Measurements from ENCODE around the gene AGAP1. TPM values are rescaled to one million over a fixed set of nuclear protein-coding genes. Genes with fewer than 3 reads are reported as not detected.

AGAP1 gene
- total and polyA plus RNA-seq, 2 donors, result 1.7 to 3.0 TPM

DNA sequence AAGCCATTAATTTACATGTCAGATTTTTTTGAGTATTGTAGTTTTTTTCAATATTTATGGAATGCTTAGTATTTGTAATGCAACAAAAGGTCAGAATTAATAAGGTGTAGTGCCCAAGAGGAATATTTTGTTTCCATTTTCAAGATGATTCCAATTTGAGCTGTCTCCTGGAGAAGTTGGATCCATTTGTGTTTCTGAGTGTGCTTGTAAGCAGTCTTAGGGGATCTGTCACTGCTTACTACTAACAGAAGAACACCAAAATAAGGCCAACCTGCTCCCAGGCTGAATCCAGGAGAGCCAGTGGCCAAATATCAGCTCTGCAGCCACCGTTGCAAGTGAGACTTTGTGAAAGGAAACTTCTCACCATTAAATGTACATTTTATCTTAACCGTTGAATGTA is 129.9 kb downstream of the AGAP1 start:
- Histone ChIP-seq H3K4me3 (ENCODE audit: low read length in 2 of 2) (no peak overlapping the region), H3K36me3 (ENCODE audit: control insufficient read depth in 2 of 2, insufficient read depth in 2 of 2, low read length in 1 of 2) (no peaks in the 10 kb centered on the region), H3K27ac (ENCODE audit: low read depth in 1 of 2, low read length in 1 of 2) (no peak overlapping the region), H3K9me3 (ENCODE audit: control insufficient read depth in 2 of 2, insufficient read depth in 1 of 2, low read length in 1 of 2) (no peaks in the 10 kb centered on the region), H3K27me3 (ENCODE audit: control insufficient read depth in 2 of 2, insufficient read depth in 1 of 2, low read length in 1 of 2) (no peaks in the 10 kb centered on the region), H3K4me1 (ENCODE audit: control insufficient read depth in 2 of 2, insufficient read depth in 2 of 2, low read length in 2 of 2) (no peaks in the 10 kb centered on the region)
- 87% methylated on average over 2 of the region's 2 CpGs for WGBS
- DNase-seq (ENCODE audit: low read depth in 6 of 9, low spot score in 9 of 9), result no peak

DNA sequence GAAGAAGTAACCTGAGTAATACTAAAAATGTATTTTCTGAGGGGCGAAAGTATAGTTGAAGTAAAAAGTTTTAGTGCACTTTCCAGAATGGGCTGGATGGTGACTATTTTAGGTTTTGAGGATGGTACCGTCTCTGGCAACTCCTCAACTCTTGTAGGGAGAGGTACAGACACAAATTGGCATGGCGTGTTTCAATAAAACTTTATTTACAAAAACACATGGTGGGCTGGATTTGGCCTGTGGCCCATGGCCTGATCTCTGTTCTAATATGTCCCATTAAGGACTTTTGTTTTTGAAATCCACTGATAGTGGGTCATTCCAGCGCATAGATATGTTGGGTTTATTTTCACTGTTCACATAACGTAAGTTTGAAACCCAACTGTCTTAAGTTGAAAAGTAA is 132.8 kb downstream of the AGAP1 start:
- 98% methylated on average over 5 of the region's 5 CpGs for WGBS

DNA sequence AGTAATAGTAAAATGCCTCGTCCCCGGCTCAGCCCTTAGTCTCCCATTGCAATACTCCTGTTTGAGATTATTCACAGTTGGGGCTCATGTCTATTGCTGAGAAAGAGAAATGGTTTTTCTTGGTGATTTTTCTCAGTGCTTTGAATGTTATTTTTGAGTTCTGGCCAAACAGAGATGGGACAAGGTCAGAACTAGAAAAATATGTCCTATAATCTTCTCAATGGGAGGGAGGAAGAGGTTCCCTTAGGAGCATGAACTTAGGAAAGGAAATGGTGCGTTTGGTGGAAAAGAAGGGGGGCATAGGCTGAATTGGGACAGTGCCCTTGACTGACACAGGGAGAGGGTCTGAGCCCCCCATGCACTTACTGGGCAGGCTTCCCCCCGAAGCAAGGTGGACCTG is 133.8 kb downstream of the AGAP1 start:
- no peaks in the 10 kb centered on the region for H3K4me1 ChIP-seq (ENCODE audit: control insufficient read depth in 2 of 2, insufficient read depth in 2 of 2, low read length in 2 of 2)
- no peak for DNase-seq (ENCODE audit: low read depth in 6 of 9, low spot score in 9 of 9)
- no peak overlapping the region for H3K4me3 ChIP-seq (ENCODE audit: low read length in 2 of 2)
- no peaks in the 10 kb centered on the region for H3K9me3 ChIP-seq (ENCODE audit: control insufficient read depth in 2 of 2, insufficient read depth in 1 of 2, low read length in 1 of 2)
- no peaks in the 10 kb centered on the region for H3K36me3 ChIP-seq (ENCODE audit: control insufficient read depth in 2 of 2, insufficient read depth in 2 of 2, low read length in 1 of 2)
- H3K27me3 ChIP-seq (ENCODE audit: control insufficient read depth in 2 of 2, insufficient read depth in 1 of 2, low read length in 1 of 2), result no peaks in the 10 kb centered on the region
- 85% methylated on average over 4 of the region's 4 CpGs for WGBS
- no peak overlapping the region for H3K27ac ChIP-seq (ENCODE audit: low read depth in 1 of 2, low read length in 1 of 2)

More for the DNA sequence above, 132.8 kb downstream of the AGAP1 start:
- no peak for DNase-seq (ENCODE audit: low read depth in 6 of 9, low spot score in 9 of 9)
- H3K27me3 ChIP-seq (ENCODE audit: control insufficient read depth in 2 of 2, insufficient read depth in 1 of 2, low read length in 1 of 2), result no peaks in the 10 kb centered on the region
- no peak overlapping the region for H3K4me3 ChIP-seq (ENCODE audit: low read length in 2 of 2)
- no peaks in the 10 kb centered on the region for H3K9me3 ChIP-seq (ENCODE audit: control insufficient read depth in 2 of 2, insufficient read depth in 1 of 2, low read length in 1 of 2)
- H3K36me3 ChIP-seq (ENCODE audit: control insufficient read depth in 2 of 2, insufficient read depth in 2 of 2, low read length in 1 of 2), result no peaks in the 10 kb centered on the region
- H3K27ac ChIP-seq (ENCODE audit: low read depth in 1 of 2, low read length in 1 of 2), result no peak overlapping the region
- H3K4me1 ChIP-seq (ENCODE audit: control insufficient read depth in 2 of 2, insufficient read depth in 2 of 2, low read length in 2 of 2), result no peaks in the 10 kb centered on the region

DNA sequence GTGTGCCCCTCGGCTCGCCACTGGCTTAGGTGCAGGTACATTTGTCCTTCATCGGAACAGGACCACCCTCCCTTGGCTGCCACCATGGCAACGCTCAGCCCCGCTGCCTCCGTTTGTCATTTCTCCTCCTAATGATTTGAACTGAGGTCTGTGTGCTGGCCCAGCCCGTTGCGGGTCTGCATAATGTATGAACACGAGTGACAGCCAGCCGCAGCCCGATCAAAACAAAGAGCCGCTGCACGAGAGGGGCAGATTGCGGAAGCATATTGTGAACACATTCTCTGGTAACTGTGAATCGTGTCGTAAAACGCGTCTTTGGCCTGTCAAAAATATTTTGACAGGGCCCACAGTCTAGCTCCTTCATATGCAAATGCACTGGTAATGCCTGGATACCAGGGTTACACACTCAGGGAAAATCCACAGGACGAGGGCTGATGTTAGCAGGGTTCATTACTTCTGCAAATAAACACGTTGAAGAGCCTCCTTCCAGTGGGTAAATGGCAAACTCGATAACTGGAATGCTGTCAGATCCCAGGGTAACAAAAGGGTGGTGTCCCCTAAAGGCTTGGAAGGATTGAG is 137.0 kb downstream of the AGAP1 start:
- Histone ChIP-seq H3K4me1 (ENCODE audit: control insufficient read depth in 2 of 2, insufficient read depth in 2 of 2, low read length in 2 of 2) (no peaks in the 10 kb centered on the region), H3K36me3 (ENCODE audit: control insufficient read depth in 2 of 2, insufficient read depth in 2 of 2, low read length in 1 of 2) (no peaks in the 10 kb centered on the region), H3K27ac (ENCODE audit: low read depth in 1 of 2, low read length in 1 of 2) (no peak overlapping the region), H3K4me3 (ENCODE audit: low read length in 2 of 2) (no peak overlapping the region), H3K27me3 (ENCODE audit: control insufficient read depth in 2 of 2, insufficient read depth in 1 of 2, low read length in 1 of 2) (no peaks in the 10 kb centered on the region), H3K9me3 (ENCODE audit: control insufficient read depth in 2 of 2, insufficient read depth in 1 of 2, low read length in 1 of 2) (no peaks in the 10 kb centered on the region)
- WGBS, result 92% methylated on average over 21 of the region's 21 CpGs
- DNase-seq (ENCODE audit: low read depth in 6 of 9, low spot score in 9 of 9), result no peak

DNA sequence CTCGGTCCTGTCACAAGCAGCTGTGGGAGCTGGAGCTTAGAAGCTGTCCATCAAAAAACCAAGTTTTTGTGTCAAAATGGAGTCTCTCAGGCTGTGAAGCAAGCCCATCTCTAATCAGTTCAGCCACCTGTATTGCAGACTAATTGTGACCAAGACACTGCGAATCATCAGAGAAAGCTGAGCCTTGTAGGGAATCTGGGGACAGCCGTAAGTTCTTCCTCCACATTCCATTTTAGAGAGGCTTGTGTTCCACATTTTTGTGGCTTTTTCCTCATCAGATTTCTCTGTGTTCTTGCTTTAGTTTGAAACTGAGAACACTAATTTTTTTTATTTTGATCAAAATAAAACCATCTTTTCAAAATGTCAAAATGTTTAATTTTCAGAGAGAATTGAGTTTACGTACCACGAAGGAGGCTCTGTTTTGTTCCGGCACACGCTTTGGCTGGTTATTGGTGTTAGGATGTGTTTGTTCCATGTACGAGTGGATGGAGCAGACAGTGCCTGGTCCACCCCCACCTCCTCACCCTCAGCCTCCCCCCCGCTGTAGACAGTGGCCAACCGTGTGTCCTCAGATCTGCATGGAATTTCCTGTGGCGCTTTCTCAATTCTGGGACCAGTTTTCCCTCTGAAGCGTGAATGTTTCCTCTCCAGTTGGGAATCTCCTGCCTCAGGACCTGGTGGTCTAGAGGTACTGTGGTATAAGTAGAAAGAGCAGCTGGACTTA is 140.8 kb downstream of the AGAP1 start:
- Histone ChIP-seq H3K27me3 (ENCODE audit: control insufficient read depth in 2 of 2, insufficient read depth in 1 of 2, low read length in 1 of 2) (no peaks in the 10 kb centered on the region), H3K9me3 (ENCODE audit: control insufficient read depth in 2 of 2, insufficient read depth in 1 of 2, low read length in 1 of 2) (no peaks in the 10 kb centered on the region), H3K36me3 (ENCODE audit: control insufficient read depth in 2 of 2, insufficient read depth in 2 of 2, low read length in 1 of 2) (no peaks in the 10 kb centered on the region), H3K4me3 (ENCODE audit: low read length in 2 of 2) (no peak overlapping the region), H3K27ac (ENCODE audit: low read depth in 1 of 2, low read length in 1 of 2) (no peak overlapping the region), H3K4me1 (ENCODE audit: control insufficient read depth in 2 of 2, insufficient read depth in 2 of 2, low read length in 2 of 2) (no peaks in the 10 kb centered on the region)
- DNase-seq (ENCODE audit: low read depth in 6 of 9, low spot score in 9 of 9), result no peak
- 83% methylated on average over 12 of the region's 12 CpGs for WGBS

DNA sequence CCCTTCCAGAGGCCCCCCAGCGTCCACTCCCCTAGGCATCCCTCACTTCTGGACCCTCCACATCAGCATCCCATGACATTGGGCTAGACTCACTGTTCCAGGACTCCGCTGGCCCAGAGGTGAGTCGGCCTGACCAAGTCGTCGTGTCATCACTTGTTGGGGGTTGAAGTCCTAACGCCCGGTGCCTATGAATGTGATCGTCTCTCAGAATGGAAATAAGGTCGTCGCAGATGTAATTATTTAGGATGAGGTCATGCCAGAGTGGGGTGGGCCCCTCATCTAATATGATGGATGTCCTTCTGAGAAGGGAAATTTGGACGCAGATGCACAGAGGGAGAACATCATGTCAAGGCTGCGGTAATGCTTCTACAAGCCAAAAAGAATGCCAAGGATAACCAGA is 142.7 kb downstream of the AGAP1 start:
- no peaks in the 10 kb centered on the region for H3K36me3 ChIP-seq (ENCODE audit: control insufficient read depth in 2 of 2, insufficient read depth in 2 of 2, low read length in 1 of 2)
- DNase-seq (ENCODE audit: low read depth in 6 of 9, low spot score in 9 of 9), result no peak
- H3K9me3 ChIP-seq (ENCODE audit: control insufficient read depth in 2 of 2, insufficient read depth in 1 of 2, low read length in 1 of 2), result no peaks in the 10 kb centered on the region
- no peak overlapping the region for H3K27ac ChIP-seq (ENCODE audit: low read depth in 1 of 2, low read length in 1 of 2)
- no peaks in the 10 kb centered on the region for H3K27me3 ChIP-seq (ENCODE audit: control insufficient read depth in 2 of 2, insufficient read depth in 1 of 2, low read length in 1 of 2)
- WGBS, result 95% methylated on average over 12 of the region's 12 CpGs
- no peak overlapping the region for H3K4me3 ChIP-seq (ENCODE audit: low read length in 2 of 2)
- no peaks in the 10 kb centered on the region for H3K4me1 ChIP-seq (ENCODE audit: control insufficient read depth in 2 of 2, insufficient read depth in 2 of 2, low read length in 2 of 2)

DNA sequence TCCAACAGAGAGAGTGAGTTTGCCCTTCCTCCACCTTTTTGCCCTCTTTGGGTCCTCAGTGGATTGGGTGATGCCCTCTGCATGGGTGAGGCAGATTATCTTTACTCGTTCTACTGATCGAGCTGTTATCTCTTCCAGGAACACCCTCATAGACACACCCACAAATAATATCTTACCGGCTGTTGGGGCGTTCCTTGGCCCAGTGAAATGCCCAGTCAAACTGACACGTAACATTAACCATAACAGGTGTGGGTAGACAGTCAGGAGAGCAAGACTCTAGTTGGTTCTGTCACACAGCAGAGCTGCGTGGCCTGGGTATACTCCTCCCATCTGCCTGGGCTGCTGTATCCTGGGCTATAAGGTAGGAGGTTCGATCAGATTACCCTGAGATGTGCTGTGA is 144.1 kb downstream of the AGAP1 start:
- Histone ChIP-seq H3K4me1 (ENCODE audit: control insufficient read depth in 2 of 2, insufficient read depth in 2 of 2, low read length in 2 of 2) (no peaks in the 10 kb centered on the region), H3K36me3 (ENCODE audit: control insufficient read depth in 2 of 2, insufficient read depth in 2 of 2, low read length in 1 of 2) (no peaks in the 10 kb centered on the region), H3K27ac (ENCODE audit: low read depth in 1 of 2, low read length in 1 of 2) (no peak overlapping the region), H3K27me3 (ENCODE audit: control insufficient read depth in 2 of 2, insufficient read depth in 1 of 2, low read length in 1 of 2) (no peaks in the 10 kb centered on the region), H3K9me3 (ENCODE audit: control insufficient read depth in 2 of 2, insufficient read depth in 1 of 2, low read length in 1 of 2) (no peaks in the 10 kb centered on the region), H3K4me3 (ENCODE audit: low read length in 2 of 2) (no peak overlapping the region)
- DNase-seq (ENCODE audit: low read depth in 6 of 9, low spot score in 9 of 9), result no peak
- 92% methylated on average over 7 of the region's 7 CpGs for WGBS

DNA sequence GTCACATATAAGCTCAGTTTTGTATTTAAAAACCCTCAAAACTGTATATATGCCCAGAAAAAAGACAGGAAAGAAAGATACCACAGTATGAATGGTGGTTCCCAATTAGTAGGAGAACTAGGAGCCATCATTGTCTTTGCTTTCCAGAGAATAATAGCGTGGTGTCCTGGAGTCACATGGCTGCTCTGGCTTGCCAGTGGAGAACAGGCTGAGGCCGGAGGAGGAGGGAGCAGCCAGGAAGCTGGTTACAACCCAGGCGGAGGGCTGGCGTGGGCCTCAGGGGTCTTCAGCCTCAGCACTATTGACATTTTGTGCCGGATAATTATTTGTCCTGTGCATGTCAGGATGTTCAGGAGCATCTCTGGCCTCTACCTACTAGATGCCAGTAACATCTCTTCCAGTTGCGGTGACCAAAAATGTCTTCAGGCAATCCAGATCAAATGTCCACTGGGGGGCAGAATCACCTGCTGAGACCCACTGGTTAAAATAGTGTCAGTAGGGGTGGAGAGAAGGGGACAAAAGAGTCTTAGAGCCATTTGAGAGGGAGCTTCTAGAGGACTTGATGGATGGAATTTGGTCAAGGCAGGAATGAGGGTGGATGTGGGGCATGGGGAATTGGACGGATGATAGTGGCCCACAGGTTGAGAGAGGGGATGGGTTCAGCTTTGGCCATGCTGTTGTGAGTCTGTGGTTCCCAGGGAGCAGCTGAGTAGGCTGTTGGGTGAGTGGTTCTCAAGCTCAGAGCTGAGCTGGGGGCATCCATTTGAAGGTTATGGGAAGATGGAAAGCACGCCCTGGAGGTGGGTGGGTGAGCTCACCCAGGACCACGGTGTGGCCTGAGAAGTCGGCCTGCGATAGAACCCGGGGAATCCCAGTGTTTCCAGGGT is 144.9 kb downstream of the AGAP1 start:
- WGBS, result 94% methylated on average over 12 of the region's 12 CpGs
- H3K9me3 ChIP-seq (ENCODE audit: control insufficient read depth in 2 of 2, insufficient read depth in 1 of 2, low read length in 1 of 2), result no peaks in the 10 kb centered on the region
- no peaks in the 10 kb centered on the region for H3K4me1 ChIP-seq (ENCODE audit: control insufficient read depth in 2 of 2, insufficient read depth in 2 of 2, low read length in 2 of 2)
- H3K27me3 ChIP-seq (ENCODE audit: control insufficient read depth in 2 of 2, insufficient read depth in 1 of 2, low read length in 1 of 2), result no peaks in the 10 kb centered on the region
- no peak overlapping the region for H3K27ac ChIP-seq (ENCODE audit: low read depth in 1 of 2, low read length in 1 of 2)
- no peak for DNase-seq (ENCODE audit: low read depth in 6 of 9, low spot score in 9 of 9)
- no peak overlapping the region for H3K4me3 ChIP-seq (ENCODE audit: low read length in 2 of 2)
- no peaks in the 10 kb centered on the region for H3K36me3 ChIP-seq (ENCODE audit: control insufficient read depth in 2 of 2, insufficient read depth in 2 of 2, low read length in 1 of 2)

DNA sequence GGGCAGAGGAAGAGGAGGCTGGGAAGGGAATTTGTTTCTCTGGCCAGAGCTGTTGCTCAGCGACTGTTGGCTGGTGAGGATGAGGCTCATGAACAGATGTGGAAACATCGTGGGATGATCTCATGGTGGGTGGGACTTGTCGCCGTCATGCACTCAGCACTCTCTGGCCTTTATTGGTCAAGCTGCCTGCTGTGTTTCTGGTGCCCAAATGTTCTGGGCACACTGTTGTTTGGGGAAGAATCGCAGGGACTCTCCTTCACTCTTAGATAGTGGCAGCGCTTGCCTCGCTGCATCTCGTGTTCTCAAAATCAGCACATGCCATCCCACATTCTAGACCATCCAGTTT is 145.6 kb downstream of the AGAP1 start:
- Histone ChIP-seq H3K27me3 (ENCODE audit: control insufficient read depth in 2 of 2, insufficient read depth in 1 of 2, low read length in 1 of 2) (no peaks in the 10 kb centered on the region), H3K36me3 (ENCODE audit: control insufficient read depth in 2 of 2, insufficient read depth in 2 of 2, low read length in 1 of 2) (no peaks in the 10 kb centered on the region), H3K27ac (ENCODE audit: low read depth in 1 of 2, low read length in 1 of 2) (no peak overlapping the region), H3K9me3 (ENCODE audit: control insufficient read depth in 2 of 2, insufficient read depth in 1 of 2, low read length in 1 of 2) (no peaks in the 10 kb centered on the region), H3K4me1 (ENCODE audit: control insufficient read depth in 2 of 2, insufficient read depth in 2 of 2, low read length in 2 of 2) (no peaks in the 10 kb centered on the region), H3K4me3 (ENCODE audit: low read length in 2 of 2) (no peak overlapping the region)
- no peak for DNase-seq (ENCODE audit: low read depth in 6 of 9, low spot score in 9 of 9)
- 77% methylated on average over 8 of the region's 8 CpGs for WGBS
